Measurements from ENCODE around the gene TMEM182.

Gene TMEM182, protein sequence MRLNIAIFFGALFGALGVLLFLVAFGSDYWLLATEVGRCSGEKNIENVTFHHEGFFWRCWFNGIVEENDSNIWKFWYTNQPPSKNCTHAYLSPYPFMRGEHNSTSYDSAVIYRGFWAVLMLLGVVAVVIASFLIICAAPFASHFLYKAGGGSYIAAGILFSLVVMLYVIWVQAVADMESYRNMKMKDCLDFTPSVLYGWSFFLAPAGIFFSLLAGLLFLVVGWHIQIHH

GRCh38 chr2:102761763-102762162 lies at the start of gene TMEM182:
Gene TMEM182, plus strand, starts transcription at chr2:102762031. Its CDS starts 187 bp downstream, at chr2:102762218.
- no peak for DNase-seq

- DNase-seq: no peak
Observed at GRCh38 chr2:102717308-102718018, 44.4 kb upstream of the TMEM182 start.

DNA sequence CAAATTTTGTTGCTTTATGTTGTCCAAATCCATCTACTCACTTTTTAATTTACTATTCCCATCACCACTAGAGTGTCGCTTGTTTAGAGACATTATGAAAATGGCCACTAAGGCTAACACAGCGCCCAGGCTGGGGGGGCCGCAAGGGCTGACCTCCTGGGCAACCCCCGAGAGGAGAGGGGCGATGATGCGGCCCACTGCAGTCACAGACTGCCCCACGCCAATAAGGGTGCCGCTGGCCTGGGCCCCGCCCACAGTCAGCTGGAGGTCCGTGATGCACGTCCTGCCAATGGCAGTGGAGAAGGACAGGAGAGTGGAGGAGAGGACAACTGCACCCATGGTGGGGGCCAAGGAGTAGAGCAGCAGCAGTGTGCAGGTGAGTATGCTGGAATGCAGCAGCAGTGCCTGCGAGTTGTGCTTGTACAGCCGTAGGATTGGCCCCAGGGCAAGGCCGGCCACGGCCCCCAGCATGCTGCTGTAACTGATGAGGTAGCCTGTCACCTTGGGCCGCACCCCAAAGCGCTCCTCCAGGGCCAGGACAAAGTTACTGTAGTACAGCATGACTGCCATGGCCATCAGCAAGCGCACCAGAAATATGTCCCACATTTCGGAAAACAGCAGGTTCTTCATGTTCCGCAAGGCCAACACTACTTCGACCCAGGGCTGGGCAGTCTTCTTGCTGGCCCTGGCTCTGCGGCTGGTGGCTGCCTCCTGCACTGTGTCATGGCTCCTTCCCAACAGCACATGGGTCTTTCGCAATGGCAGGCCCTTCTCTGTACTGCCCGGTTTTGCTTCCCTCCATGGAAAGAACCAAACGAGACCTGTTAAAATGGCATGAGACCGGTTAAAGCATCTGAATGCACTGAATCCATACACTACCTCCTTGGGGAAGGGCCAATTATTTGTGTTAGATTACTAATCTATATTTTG lies 43.2 kb upstream of the TMEM182 start:
- DNase-seq: no peak

GRCh38 chr2:102724016-102724490 lies 37.8 kb upstream of the TMEM182 start:
- DNase-seq: no peak

DNA sequence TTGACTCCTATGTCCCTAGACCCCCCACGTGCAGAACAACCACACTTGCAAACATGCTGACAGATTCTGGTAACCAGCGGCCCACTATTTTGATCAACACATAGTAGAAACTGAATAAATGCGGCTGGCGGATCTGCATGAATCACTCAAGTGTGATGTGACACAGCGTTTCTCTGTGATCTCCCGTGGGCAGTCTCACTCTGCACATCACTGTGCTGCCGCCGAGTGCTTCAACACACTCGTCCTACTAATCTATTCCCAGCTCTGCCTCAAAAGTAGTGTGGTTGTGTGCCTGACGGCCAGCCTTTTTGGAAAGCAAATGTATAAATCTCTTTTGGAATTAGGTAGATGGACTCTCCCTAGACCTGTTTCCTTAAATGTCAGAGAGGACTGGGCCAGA lies 37.3 kb upstream of the TMEM182 start:
- DNase-seq: no peak

DNA sequence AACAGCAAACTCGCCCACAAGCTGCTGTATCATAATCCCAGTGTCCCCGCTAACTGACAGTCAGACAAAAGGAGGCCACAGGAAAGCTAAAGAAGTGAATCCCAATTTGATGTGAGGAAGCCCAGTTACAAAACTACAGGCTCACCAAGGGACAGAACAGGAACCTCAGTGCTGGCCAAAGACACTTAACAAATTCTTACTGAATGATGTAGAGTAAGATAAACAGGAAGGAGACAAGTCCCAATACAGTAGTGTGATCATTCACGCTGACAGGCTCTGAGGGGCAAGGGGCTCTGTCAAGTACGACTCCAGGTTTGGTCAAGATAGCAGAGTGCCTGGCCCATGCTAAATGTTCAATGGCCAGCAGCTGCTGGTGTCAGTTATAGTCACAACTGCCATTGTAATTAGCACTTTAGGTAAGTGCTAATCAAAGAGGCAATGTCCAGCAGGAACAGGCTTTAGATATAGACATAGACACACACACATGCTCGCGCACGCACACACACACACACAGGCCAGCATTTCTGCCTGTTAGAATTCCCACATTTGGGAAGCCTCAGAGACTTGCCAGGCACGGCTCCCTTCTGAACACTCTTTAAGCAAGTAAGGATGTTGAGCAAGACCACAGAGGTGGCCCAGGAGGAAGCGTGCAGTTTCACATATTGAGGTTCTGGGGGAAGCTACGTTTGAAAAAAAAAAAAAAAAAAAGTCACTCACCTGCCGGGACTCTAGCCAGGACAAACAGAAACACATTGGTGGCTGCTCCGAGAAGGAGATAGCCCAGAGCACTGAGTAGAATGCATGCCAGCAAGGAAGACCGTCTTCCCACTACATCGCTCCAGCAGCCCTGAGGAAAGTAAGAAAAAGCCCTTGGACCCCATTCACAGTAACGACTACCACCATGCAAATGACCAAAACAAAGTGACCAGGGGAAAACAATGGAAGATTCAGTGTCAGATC lies 35.4 kb upstream of the TMEM182 start:
- DNase-seq: no peak

GRCh38 chr2:102735416-102736109 lies 26.3 kb upstream of the TMEM182 start:
- peak in 1 of 2 experiments; percentile 3 for DNase-seq

DNA sequence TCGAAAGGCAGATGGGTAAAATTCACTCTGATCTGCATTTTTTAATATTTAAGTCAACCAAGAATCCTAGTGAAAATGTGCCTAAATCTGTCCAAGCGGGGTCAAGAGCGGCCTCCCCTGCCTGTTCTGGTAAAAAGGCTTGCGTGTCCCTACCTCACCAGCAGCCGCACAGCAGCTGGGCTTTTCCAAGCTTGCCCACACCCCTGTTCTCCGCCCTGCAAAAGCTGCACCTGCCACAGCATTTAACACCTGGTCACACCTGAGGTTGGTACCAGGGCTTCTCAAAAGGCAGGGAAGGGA lies 25.8 kb upstream of the TMEM182 start:
- DNase-seq: no peak

- peak; percentile 51 to 67 for DNase-seq
Observed at GRCh38 chr2:102736410-102737409, 25.1 kb upstream of the TMEM182 start.

GRCh38 chr2:102737431-102737830 lies 24.4 kb upstream of the TMEM182 start:
- DNase-seq: no peak

DNA sequence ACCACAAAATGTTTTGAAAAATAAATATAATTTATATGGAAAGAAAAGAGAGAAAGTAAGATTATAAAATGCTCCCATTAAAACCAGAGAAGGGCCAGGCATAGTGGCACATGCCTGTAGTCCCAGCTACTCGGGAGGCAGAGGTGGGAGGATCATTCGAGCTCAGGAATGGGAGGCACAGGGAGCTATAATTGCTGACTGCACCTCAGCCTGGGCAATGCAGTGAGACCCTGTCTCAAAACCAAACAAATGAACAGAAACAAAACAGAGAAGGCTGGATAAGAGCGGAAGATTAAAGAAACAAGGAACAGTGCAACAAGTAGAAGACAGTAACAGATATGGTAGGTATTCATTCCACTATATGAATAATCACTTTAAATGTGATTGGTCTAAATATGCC lies 18.6 kb upstream of the TMEM182 start:
- DNase-seq: no peak

GRCh38 chr2:102748107-102748506 lies 13.7 kb upstream of the TMEM182 start:
- no peak for DNase-seq

GRCh38 chr2:102749938-102750337 lies 11.9 kb upstream of the TMEM182 start:
- no peak for DNase-seq

GRCh38 chr2:102753563-102754159 lies 8.2 kb upstream of the TMEM182 start:
- DNase-seq: peak; percentile 2 to 80

DNA sequence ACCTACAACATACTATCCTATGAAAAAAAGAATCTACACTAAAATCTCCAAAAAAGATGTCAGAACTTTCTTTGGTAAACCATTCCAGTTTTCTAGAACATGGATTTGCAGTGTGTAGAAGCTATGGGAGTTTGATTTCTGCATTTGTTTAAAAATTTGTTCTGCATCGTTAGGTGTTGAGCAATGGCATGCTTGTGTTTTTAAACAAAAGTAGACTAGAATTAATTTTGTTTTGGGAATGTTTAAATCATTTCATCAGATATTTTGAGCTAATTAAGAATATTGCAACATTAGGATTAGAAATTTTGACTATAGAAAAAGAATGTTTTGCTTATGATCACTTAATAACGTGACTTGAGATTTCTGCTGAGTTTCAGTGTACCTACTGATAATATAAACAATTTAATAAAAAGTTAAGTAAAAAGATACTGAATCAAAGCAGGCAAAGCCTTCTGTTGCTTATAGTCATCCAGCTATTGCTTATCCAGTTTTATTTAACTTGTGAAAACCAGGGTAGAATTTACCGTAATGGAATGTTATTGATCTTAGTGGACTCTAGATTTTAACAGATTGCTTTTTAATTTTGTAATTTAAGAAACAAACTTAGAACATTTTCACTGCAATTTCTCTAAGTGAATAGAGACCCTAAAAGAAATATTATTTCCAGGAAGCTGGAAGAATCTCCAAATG lies 7.2 kb upstream of the TMEM182 start:
- no peak for DNase-seq

DNA sequence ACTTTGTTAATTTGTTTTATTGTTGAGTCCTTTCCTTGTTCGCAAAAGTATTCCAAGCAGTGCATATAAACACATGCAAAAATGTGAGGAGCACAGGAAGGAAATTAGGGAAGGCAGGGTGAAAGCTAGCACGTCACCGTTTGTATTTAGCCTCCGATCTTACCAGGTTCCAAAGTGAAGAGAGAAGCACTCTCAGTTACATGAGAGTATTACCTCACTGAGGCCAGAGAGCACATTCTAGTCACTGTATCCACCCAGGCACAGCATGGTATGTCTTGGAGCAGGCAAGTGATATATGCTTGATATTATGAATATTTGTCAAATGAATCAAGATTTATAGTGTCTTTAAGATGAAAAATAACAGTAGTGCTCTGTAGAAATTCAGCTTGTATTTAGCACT lies 6.5 kb upstream of the TMEM182 start:
- no peak for DNase-seq

- DNase-seq: peak; percentile 6 to 41
Observed at GRCh38 chr2:102758439-102758838, 3.4 kb upstream of the TMEM182 start.

DNA sequence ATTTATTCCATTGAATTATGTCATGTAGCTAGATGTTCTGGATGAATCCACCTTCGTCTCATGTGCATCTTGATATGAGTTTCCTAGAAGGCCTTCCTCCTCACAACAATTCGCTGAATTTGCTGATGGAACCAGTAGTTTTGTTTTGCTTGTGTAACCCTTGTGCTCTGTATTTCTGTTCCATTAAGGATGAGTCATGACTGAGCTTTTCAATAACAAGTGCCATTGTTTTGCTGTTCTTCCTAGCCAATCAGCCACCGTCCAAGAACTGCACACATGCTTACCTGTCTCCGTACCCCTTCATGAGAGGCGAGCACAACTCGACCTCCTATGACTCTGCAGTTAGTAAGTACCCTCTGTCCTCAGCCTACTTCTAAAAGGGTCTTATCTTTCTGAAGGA lies 2.3 kb downstream of the TMEM182 start:
- no peak for DNase-seq

DNA sequence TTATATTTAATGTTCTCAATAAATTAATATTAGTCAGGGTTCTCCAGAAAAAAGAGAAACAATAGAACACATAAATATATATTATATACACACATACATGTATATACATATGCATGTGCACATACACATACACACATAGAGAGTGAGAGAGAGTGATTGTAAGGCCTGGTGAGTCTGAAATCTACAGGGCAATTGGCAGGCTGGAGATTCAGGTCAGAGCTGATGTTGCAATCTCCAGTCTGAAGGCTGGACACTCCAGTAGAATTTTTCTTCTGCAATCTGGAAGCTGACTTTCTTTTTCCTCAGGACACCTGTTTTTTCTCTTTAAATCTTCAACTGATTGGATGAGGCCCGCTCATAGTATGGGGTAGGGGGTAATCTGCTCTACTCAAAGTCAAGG lies 3.2 kb downstream of the TMEM182 start:
- DNase-seq: no peak
